ENCODE data around the gene MRPL27.

The MRPL27 gene

GRCh38 chr17:50382931-50383330 is 9.9 kb upstream of the MRPL27 start:
- no peak for DNase-seq

- DNase-seq, result no peak
These were observed 8.9 kb upstream of the MRPL27 start for GRCh38 chr17:50381920-50382319.

- no peak for DNase-seq
These were observed 8.4 kb upstream of the MRPL27 start for GRCh38 chr17:50381260-50381815.

- DNase-seq, result peak; percentile 15
These were observed 7.6 kb upstream of the MRPL27 start for GRCh38 chr17:50380369-50381259.

GRCh38 chr17:50379351-50380132 is 6.6 kb upstream of the MRPL27 start:
- DNase-seq, result no peak

- DNase-seq, result peak; percentile 98
These were observed 3.0 kb upstream of the MRPL27 start for GRCh38 chr17:50375858-50376538.

GRCh38 chr17:50373705-50374104 is 721 bp upstream of the MRPL27 start:
- no peak for DNase-seq

- no peak for DNase-seq
These were observed 694 bp downstream of the MRPL27 start for GRCh38 chr17:50372222-50372757.

GRCh38 chr17:50371526-50371925 is 1.5 kb downstream of the MRPL27 start:
- DNase-seq, result no peak

- no peak for DNase-seq
These were observed 2.9 kb downstream of the MRPL27 start for GRCh38 chr17:50370052-50370451.

GRCh38 chr17:50367401-50367800 is 5.6 kb downstream of the MRPL27 start:
- DNase-seq, result no peak

GRCh38 chr17:50365649-50366393 is 7.2 kb downstream of the MRPL27 start:
- DNase-seq, result no peak

- peak; percentile 54 for DNase-seq
These were observed 7.8 kb downstream of the MRPL27 start for GRCh38 chr17:50365165-50365564.

GRCh38 chr17:50364715-50365114 is 8.3 kb downstream of the MRPL27 start:
- no peak for DNase-seq

GRCh38 chr17:50364061-50364458 is 8.9 kb downstream of the MRPL27 start:
- no peak for DNase-seq

GRCh38 chr17:50363217-50364060 is 9.5 kb downstream of the MRPL27 start:
- peak; percentile 88 for DNase-seq

GRCh38 chr17:50362661-50363060 is 10.3 kb downstream of the MRPL27 start:
- DNase-seq, result no peak

- peak; percentile 73 for DNase-seq
These were observed 11.2 kb downstream of the MRPL27 start for GRCh38 chr17:50361561-50362480.

GRCh38 chr17:50360486-50361115 is 12.4 kb downstream of the MRPL27 start:
- DNase-seq, result no peak

All from NCI-H69 (cell line).